Activated CD4-positive, alpha-beta memory T cell treated with anti-CD3 and anti-CD28 coated beads for 36 hours (primary cell): ENCODE results near the gene NEGR1. TPM values are rescaled to one million over a fixed set of nuclear protein-coding genes. Genes with fewer than 3 reads are reported as not detected.

Experiments
- CTCF ChIA-PET: fragments of 350-600 bp; sonication (Branson Sonifier 250); formaldehyde crosslinking; loops from one replicate; lab custom pipeline; 2021; ENCODE audit warnings: antibody characterized with exemption, inconsistent platforms; lab: Charles Lee
- POLR2A ChIA-PET: fragments of 350-600 bp; sonication (Branson Sonifier 250); formaldehyde crosslinking; loops from one replicate; lab custom pipeline; 2021; ENCODE audit warnings: antibody characterized with exemption; lab: Charles Lee
- DNase-seq: peaks from one replicate; pipeline ENCODE4 v3.0.0-alpha.2; 2020
- H3K27ac Mint-ChIP-seq: one replicate; pipeline ENCODE4 v1.8.0; 2021; ENCODE audit warnings: mixed read lengths
- H3K27me3 Mint-ChIP-seq: one replicate; pipeline ENCODE4 v1.8.0; 2021; ENCODE audit warnings: mixed read lengths
- H3K36me3 Mint-ChIP-seq: one replicate; pipeline ENCODE4 v1.8.0; 2021; ENCODE audit warnings: mixed read lengths
- H3K4me1 Mint-ChIP-seq: one replicate; pipeline ENCODE4 v1.8.0; 2021; ENCODE audit warnings: low read depth, mixed read lengths
- H3K4me3 Mint-ChIP-seq: one replicate; pipeline ENCODE4 v1.8.0; 2021; ENCODE audit warnings: mild to moderate bottlenecking, mixed read lengths
- H3K9me3 Mint-ChIP-seq: one replicate; pipeline ENCODE4 v1.8.0; 2021; ENCODE audit warnings: mixed read lengths
- intact Hi-C: fragments of 100-400 bp; cut with micrococcal nuclease; formaldehyde crosslinking; loops from one replicate; pipeline ENCODE4 v1.15.1; 2023
- total RNA-seq, 2 experiments: library from RNA; stranded (reverse); gene quantifications; one replicate each; pipeline ENCODE4 v1.2.3, GENCODE V29; 2021

The NEGR1 gene
- total RNA-seq, 2 experiments from 2014 or later, result not detected

GRCh38 chr1:71414179-71414578 is 868.2 kb downstream of the NEGR1 start:
- CTCF ChIA-PET, result no interaction called here
- intact Hi-C loops, result no loop called here
- Mint-ChIP-seq H3K36me3 (no peaks in the 10 kb centered on the region), H3K4me3 (no peak overlapping the region), H3K4me1 (no peaks in the 10 kb centered on the region), H3K27me3 (no peaks in the 10 kb centered on the region), H3K27ac (no peak overlapping the region), H3K9me3 (peaks cover 2% of the 10 kb centered on the region)
- POLR2A ChIA-PET, result no interaction called here
- DNase-seq, result no peak

- intact Hi-C loops, result no loop called here
- Mint-ChIP-seq H3K27me3 (no peaks in the 10 kb centered on the region), H3K36me3 (no peaks in the 10 kb centered on the region), H3K4me1 (no peaks in the 10 kb centered on the region), H3K27ac (no peak overlapping the region), H3K4me3 (no peak overlapping the region), H3K9me3 (peaks cover 2% of the 10 kb centered on the region)
- CTCF ChIA-PET, result no interaction called here
- POLR2A ChIA-PET, result no interaction called here
- no peak for DNase-seq
These were observed 868.7 kb downstream of the NEGR1 start for GRCh38 chr1:71413441-71414175.

- Mint-ChIP-seq H3K9me3 (peaks cover 17% of the 10 kb centered on the region), H3K4me1 (no peaks in the 10 kb centered on the region), H3K4me3 (no peak overlapping the region), H3K36me3 (no peaks in the 10 kb centered on the region), H3K27ac (no peak overlapping the region), H3K27me3 (no peaks in the 10 kb centered on the region)
- CTCF ChIA-PET, result no interaction called here
- intact Hi-C loops, result no loop called here
- no peak for DNase-seq
- POLR2A ChIA-PET, result no interaction called here
These were observed 882.3 kb downstream of the NEGR1 start for GRCh38 chr1:71400050-71400449.

GRCh38 chr1:71399594-71399993 is 882.7 kb downstream of the NEGR1 start:
- Mint-ChIP-seq H3K27ac (no peak overlapping the region), H3K4me1 (no peaks in the 10 kb centered on the region), H3K36me3 (no peaks in the 10 kb centered on the region), H3K4me3 (no peak overlapping the region), H3K9me3 (peaks cover 19% of the 10 kb centered on the region), H3K27me3 (no peaks in the 10 kb centered on the region)
- intact Hi-C loops, result no loop called here
- POLR2A ChIA-PET, result no interaction called here
- no peak for DNase-seq
- CTCF ChIA-PET, result no interaction called here

- peaks cover 39% of the 10 kb centered on the region for H3K9me3 Mint-ChIP-seq
- CTCF ChIA-PET, result no interaction called here
- POLR2A ChIA-PET, result no interaction called here
These were observed 889.0 kb downstream of the NEGR1 start for GRCh38 chr1:71393301-71393700.

GRCh38 chr1:71390518-71390917 is 891.8 kb downstream of the NEGR1 start:
- Mint-ChIP-seq H3K4me1 (no peaks in the 10 kb centered on the region), H3K27me3 (no peaks in the 10 kb centered on the region), H3K36me3 (no peaks in the 10 kb centered on the region), H3K9me3 (peaks cover 45% of the 10 kb centered on the region), H3K27ac (no peak overlapping the region), H3K4me3 (no peak overlapping the region)
- DNase-seq, result no peak
- POLR2A ChIA-PET, result no interaction called here
- intact Hi-C loops, result no loop called here
- CTCF ChIA-PET, result no interaction called here

More at GRCh38 chr1:71393301-71393700, 889.0 kb downstream of the NEGR1 start:
- H3K27me3 Mint-ChIP-seq, result no peaks in the 10 kb centered on the region
- no peak overlapping the region for H3K27ac Mint-ChIP-seq
- H3K4me3 Mint-ChIP-seq, result no peak overlapping the region
- intact Hi-C loops, result no loop called here
- no peaks in the 10 kb centered on the region for H3K4me1 Mint-ChIP-seq
- no peak for DNase-seq
- H3K36me3 Mint-ChIP-seq, result no peaks in the 10 kb centered on the region

- CTCF ChIA-PET, result no interaction called here
- intact Hi-C loops, result no loop called here
- Mint-ChIP-seq H3K9me3 (peaks cover 19% of the 10 kb centered on the region), H3K27ac (no peak overlapping the region), H3K36me3 (no peaks in the 10 kb centered on the region), H3K27me3 (no peaks in the 10 kb centered on the region), H3K4me3 (no peak overlapping the region), H3K4me1 (no peaks in the 10 kb centered on the region)
- POLR2A ChIA-PET, result no interaction called here
- DNase-seq, result no peak
These were observed 904.5 kb downstream of the NEGR1 start for GRCh38 chr1:71377886-71378285.

GRCh38 chr1:71372496-71372895 is 909.8 kb downstream of the NEGR1 start:
- intact Hi-C loops, result no loop called here
- no peak for DNase-seq
- H3K4me1 Mint-ChIP-seq, result no peaks in the 10 kb centered on the region
- H3K36me3 Mint-ChIP-seq, result no peaks in the 10 kb centered on the region
- H3K27me3 Mint-ChIP-seq, result no peaks in the 10 kb centered on the region
- CTCF ChIA-PET, result no interaction called here
- no peak overlapping the region for H3K4me3 Mint-ChIP-seq
- POLR2A ChIA-PET, result no interaction called here
- H3K9me3 Mint-ChIP-seq, result peaks cover 5% of the 10 kb centered on the region
- H3K27ac Mint-ChIP-seq, result no peak overlapping the region

- Mint-ChIP-seq H3K36me3 (no peaks in the 10 kb centered on the region), H3K9me3 (peaks cover 3% of the 10 kb centered on the region), H3K27me3 (no peaks in the 10 kb centered on the region), H3K27ac (no peak overlapping the region), H3K4me1 (no peaks in the 10 kb centered on the region), H3K4me3 (no peak overlapping the region)
- DNase-seq, result no peak
- CTCF ChIA-PET, result no interaction called here
- intact Hi-C loops, result no loop called here
- POLR2A ChIA-PET, result no interaction called here
These were observed 910.8 kb downstream of the NEGR1 start for GRCh38 chr1:71371581-71371980.

GRCh38 chr1:71364236-71364635 is 918.1 kb downstream of the NEGR1 start:
- intact Hi-C loops, result no loop called here
- ChIA-PET POLR2A (no interaction called here), CTCF (no interaction called here)
- Mint-ChIP-seq H3K27me3 (no peaks in the 10 kb centered on the region), H3K27ac (no peak overlapping the region), H3K9me3 (peaks cover 13% of the 10 kb centered on the region), H3K4me1 (no peaks in the 10 kb centered on the region), H3K4me3 (no peak overlapping the region), H3K36me3 (no peaks in the 10 kb centered on the region)
- DNase-seq, result no peak

- Mint-ChIP-seq H3K27me3 (no peaks in the 10 kb centered on the region), H3K4me3 (no peak overlapping the region), H3K36me3 (no peaks in the 10 kb centered on the region), H3K9me3 (peaks cover 18% of the 10 kb centered on the region), H3K4me1 (no peaks in the 10 kb centered on the region), H3K27ac (no peak overlapping the region)
- CTCF ChIA-PET, result no interaction called here
- intact Hi-C loops, result no loop called here
- no peak for DNase-seq
- POLR2A ChIA-PET, result no interaction called here
These were observed 919.6 kb downstream of the NEGR1 start for GRCh38 chr1:71362691-71363090.

GRCh38 chr1:71362076-71362475 is 920.3 kb downstream of the NEGR1 start:
- H3K4me1 Mint-ChIP-seq, result no peaks in the 10 kb centered on the region
- H3K27me3 Mint-ChIP-seq, result no peaks in the 10 kb centered on the region
- POLR2A ChIA-PET, result no interaction called here
- CTCF ChIA-PET, result no interaction called here
- no peak overlapping the region for H3K27ac Mint-ChIP-seq
- intact Hi-C loops, result no loop called here
- DNase-seq, result no peak
- H3K9me3 Mint-ChIP-seq, result peaks cover 20% of the 10 kb centered on the region
- no peaks in the 10 kb centered on the region for H3K36me3 Mint-ChIP-seq
- no peak overlapping the region for H3K4me3 Mint-ChIP-seq

- H3K36me3 Mint-ChIP-seq, result no peaks in the 10 kb centered on the region
- no peak overlapping the region for H3K27ac Mint-ChIP-seq
- peaks cover 38% of the 10 kb centered on the region for H3K9me3 Mint-ChIP-seq
- H3K4me3 Mint-ChIP-seq, result no peak overlapping the region
- CTCF ChIA-PET, result no interaction called here
- POLR2A ChIA-PET, result no interaction called here
- H3K27me3 Mint-ChIP-seq, result no peaks in the 10 kb centered on the region
- intact Hi-C loops, result no loop called here
- DNase-seq, result no peak
- H3K4me1 Mint-ChIP-seq, result no peaks in the 10 kb centered on the region
These were observed 924.6 kb downstream of the NEGR1 start for GRCh38 chr1:71357708-71358107.
